ENCODE data around the gene CHRND. TPM values are rescaled to one million over a fixed set of nuclear protein-coding genes. Genes with fewer than 3 reads are reported as not detected.

The CHRND gene
- total and polyA plus RNA-seq, 2 of the 4 experiments (the other 2 are of a cell fraction) = not detected

DNA sequence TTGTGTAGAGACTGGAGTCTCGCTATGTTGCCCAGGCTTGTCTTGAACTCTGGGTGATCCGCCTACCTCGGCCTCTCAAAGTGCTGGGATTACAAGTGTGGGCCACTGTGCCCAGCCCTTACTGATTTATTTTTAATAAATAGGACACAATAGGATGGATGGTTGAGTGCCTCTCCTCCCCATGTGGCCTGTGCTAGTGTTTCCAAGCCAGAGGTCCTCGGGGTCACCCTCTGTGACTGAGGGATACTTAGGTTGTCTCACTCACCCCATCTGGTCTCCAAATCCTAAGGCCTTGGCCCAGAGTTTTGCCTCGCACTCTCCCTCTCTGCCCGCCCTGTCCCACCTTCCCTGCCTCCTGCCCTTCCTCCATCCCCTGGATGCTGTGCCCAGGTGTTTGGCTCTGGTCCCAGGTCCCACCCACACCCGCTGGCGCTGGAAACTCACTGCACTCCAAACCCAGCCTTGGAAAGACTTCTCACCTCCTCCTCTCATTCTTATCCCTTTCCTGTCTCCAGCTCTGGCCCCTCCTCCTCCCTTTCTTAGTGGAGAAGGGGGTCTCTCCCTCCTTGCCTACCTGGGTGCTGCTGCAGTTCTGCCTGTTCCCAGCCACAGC lies 33.6 kb upstream of the CHRND start:
- no peaks in the 10 kb centered on the region for H3K9me1 ChIP-seq (ENCODE audit: insufficient read depth, low read length)
- H2AFZ ChIP-seq (replicated peaks; ENCODE audit: low read length, poor library complexity) = peak overlapping the region; percentile 29
- H4K5ac ChIP-seq (ENCODE audit: low read depth, low read length) = no peak overlapping the region
- no peaks in the 10 kb centered on the region for H3K4me1 ChIP-seq (ENCODE audit: control insufficient read depth, insufficient read depth, low read length)
- 58% methylated on average over 3 of the region's 8 CpGs; no CpG with 5 or more reads in 1 of the 2 experiments for WGBS, 2 experiments (ENCODE audit: extremely low coverage in 2 of 2, insufficient read length in 1 of 2)
- no peak overlapping the region for H4K8ac ChIP-seq (ENCODE audit: low read depth in 2 of 2, low read length in 2 of 2)
- ChIA-PET CTCF (no interaction called here), POLR2A (ENCODE audit: unreplicated experiment) (no interaction called here)
- intact Hi-C loops (cut with micrococcal nuclease) (no loop called here), in situ Hi-C loops (cut with MboI; ENCODE audit: low sequenced_read_pairs) (no loop called here), dilution Hi-C loops (cut with HindIII; ENCODE audit: low sequenced_read_pairs, unreplicated experiment) (no loop called here)
- H3K14ac ChIP-seq (replicated peaks; ENCODE audit: low read depth, low read length) = no peak overlapping the region
- ATAC-seq (ENCODE audit: low read depth) (no peak), DNase-seq (no peak)
- BruUV-seq (replicated peaks) = no TSS peak
- no peaks in the 10 kb centered on the region for H3K9me3 ChIP-seq (ENCODE audit: control insufficient read depth, insufficient read depth, low read length)
- no peaks in the 10 kb centered on the region for H3K36me3 ChIP-seq (ENCODE audit: control insufficient read depth, insufficient read depth, low read length)
- H3K18ac ChIP-seq (ENCODE audit: low read depth, low read length) = no peak overlapping the region
- no peak overlapping the region for H4K91ac ChIP-seq (ENCODE audit: insufficient read depth, low read depth, low read length)
- TF ChIP-seq USF2 (IDR thresholded peaks at IDR 0.05; ENCODE audit: low read depth, low read length) (no peak), NFE2L2 (IDR thresholded peaks at IDR 0.05; ENCODE audit: low read depth, low read length) (no peak), RCOR1 (IDR thresholded peaks at IDR 0.05; ENCODE audit: insufficient replicate concordance, low read length) (no peak), FOS (IDR thresholded peaks at IDR 0.05; ENCODE audit: low read depth, low read length) (no peak), MXI1 (IDR thresholded peaks at IDR 0.05; ENCODE audit: borderline replicate concordance, low read depth, low read length) (no peak), CHD1 (IDR thresholded peaks at IDR 0.05; ENCODE audit: low read depth, low read length) (no peak), POLR2A (IDR thresholded peaks at IDR 0.05; ENCODE audit: low read depth, low read length) (no peak), MAFK (IDR thresholded peaks at IDR 0.05; ENCODE audit: low read depth, low read length) (no peak), SMC3 (IDR thresholded peaks at IDR 0.05; ENCODE audit: low read depth, low read length) (no peak), CEBPB (IDR thresholded peaks at IDR 0.05; ENCODE audit: low read depth, low read length) (no peak), MAZ (IDR thresholded peaks at IDR 0.05; ENCODE audit: borderline replicate concordance, low read depth, low read length) (no peak), BHLHE40 (IDR thresholded peaks at IDR 0.05; ENCODE audit: low read depth, low read length) (no peak), RFX5 (IDR thresholded peaks at IDR 0.05; ENCODE audit: low read depth, low read length) (no peak), RAD21 (IDR thresholded peaks at IDR 0.05; ENCODE audit: low read length) (no peak)
- TF ChIP-seq, protein P1, sequence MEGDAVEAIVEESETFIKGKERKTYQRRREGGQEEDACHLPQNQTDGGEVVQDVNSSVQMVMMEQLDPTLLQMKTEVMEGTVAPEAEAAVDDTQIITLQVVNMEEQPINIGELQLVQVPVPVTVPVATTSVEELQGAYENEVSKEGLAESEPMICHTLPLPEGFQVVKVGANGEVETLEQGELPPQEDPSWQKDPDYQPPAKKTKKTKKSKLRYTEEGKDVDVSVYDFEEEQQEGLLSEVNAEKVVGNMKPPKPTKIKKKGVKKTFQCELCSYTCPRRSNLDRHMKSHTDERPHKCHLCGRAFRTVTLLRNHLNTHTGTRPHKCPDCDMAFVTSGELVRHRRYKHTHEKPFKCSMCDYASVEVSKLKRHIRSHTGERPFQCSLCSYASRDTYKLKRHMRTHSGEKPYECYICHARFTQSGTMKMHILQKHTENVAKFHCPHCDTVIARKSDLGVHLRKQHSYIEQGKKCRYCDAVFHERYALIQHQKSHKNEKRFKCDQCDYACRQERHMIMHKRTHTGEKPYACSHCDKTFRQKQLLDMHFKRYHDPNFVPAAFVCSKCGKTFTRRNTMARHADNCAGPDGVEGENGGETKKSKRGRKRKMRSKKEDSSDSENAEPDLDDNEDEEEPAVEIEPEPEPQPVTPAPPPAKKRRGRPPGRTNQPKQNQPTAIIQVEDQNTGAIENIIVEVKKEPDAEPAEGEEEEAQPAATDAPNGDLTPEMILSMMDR (conservative IDR thresholded peaks at IDR 0.05; ENCODE audit: low read depth, low read length) = no peak
- TF ChIP-seq, protein P2, sequence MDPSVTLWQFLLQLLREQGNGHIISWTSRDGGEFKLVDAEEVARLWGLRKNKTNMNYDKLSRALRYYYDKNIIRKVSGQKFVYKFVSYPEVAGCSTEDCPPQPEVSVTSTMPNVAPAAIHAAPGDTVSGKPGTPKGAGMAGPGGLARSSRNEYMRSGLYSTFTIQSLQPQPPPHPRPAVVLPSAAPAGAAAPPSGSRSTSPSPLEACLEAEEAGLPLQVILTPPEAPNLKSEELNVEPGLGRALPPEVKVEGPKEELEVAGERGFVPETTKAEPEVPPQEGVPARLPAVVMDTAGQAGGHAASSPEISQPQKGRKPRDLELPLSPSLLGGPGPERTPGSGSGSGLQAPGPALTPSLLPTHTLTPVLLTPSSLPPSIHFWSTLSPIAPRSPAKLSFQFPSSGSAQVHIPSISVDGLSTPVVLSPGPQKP (IDR thresholded peaks at IDR 0.05; ENCODE audit: borderline replicate concordance, low read depth, low read length) = no peak
- no peak overlapping the region for H3K4me3 ChIP-seq (ENCODE audit: insufficient read depth, low read depth, low read length)
- H3K56ac ChIP-seq (ENCODE audit: extremely low read depth, insufficient read depth, low read length) = no peak overlapping the region
- no peak overlapping the region for H2AK5ac ChIP-seq (ENCODE audit: low read depth, low read length)
- no peaks in the 10 kb centered on the region; the same call in 1 of the 2 replicates for H4K20me1 ChIP-seq (ENCODE audit: insufficient read depth, low read length)
- no peak overlapping the region for H2BK120ac ChIP-seq (ENCODE audit: low read depth, low read length)
- peaks cover 56% of the 10 kb centered on the region for H3K27me3 ChIP-seq (ENCODE audit: control insufficient read depth, insufficient read depth, low read length)
- no peak overlapping the region for H2BK20ac ChIP-seq (ENCODE audit: low read depth, low read length)
- no peak overlapping the region for H2BK15ac ChIP-seq (ENCODE audit: low read depth, low read length)
- H2AK9ac ChIP-seq (replicated peaks; ENCODE audit: low read depth, low read length, poor library complexity) = no peak overlapping the region
- H3K27ac ChIP-seq (ENCODE audit: insufficient read depth, low read length) = no peak overlapping the region
- H3K79me1 ChIP-seq (ENCODE audit: low read depth in 1 of 2, low read length in 2 of 2) = no peaks in the 10 kb centered on the region
- no peak overlapping the region for H2BK5ac ChIP-seq (ENCODE audit: low read depth, low read length, poor library complexity, severe bottlenecking)
- H3K9ac ChIP-seq (ENCODE audit: low read depth, low read length) = no peak overlapping the region
- H3K4me2 ChIP-seq (ENCODE audit: low read depth, low read length) = no peak overlapping the region
- no peak overlapping the region for H3K23ac ChIP-seq (ENCODE audit: low read depth, low read length)
- H3K4ac ChIP-seq (ENCODE audit: low read depth, low read length) = no peak overlapping the region
